MG63 (cell line): ENCODE data around the gene ALOX5. TPM values are rescaled to one million over a fixed set of nuclear protein-coding genes. Genes with fewer than 3 reads are reported as not detected.
"Not testable (repeated sequence)": the region's sequence is repeated elsewhere in the genome, so short reads cannot be mapped to it uniquely, and the experiment has no call there.

ENCODE experiments used
- DNase-seq: peaks from one replicate; pipeline ENCODE4 v3.0.0-alpha.2; 2020
- H3K27me3 ChIP-seq: fragments of 250-450 bp; sonication (Bioruptor Pico); 2 replicates; pipeline ENCODE4 v1.5.1; 2020; ENCODE audit warnings: mild to moderate bottlenecking, moderate library complexity
- H3K36me3 ChIP-seq: fragments of 250-450 bp; sonication (Bioruptor Pico); 2 replicates; pipeline ENCODE4 v1.5.1; 2020; ENCODE audit warnings: mild to moderate bottlenecking, moderate library complexity
- H3K4me3 ChIP-seq: fragments of 250-450 bp; sonication (Bioruptor Pico); 2 replicates; pipeline ENCODE4 v1.5.1; 2020; ENCODE audit warnings: mild to moderate bottlenecking, moderate library complexity
- H3K9me3 ChIP-seq: fragments of 250-450 bp; sonication (Bioruptor Pico); 2 replicates; pipeline ENCODE4 v1.5.1; 2020; ENCODE audit warnings: mild to moderate bottlenecking, moderate library complexity
- total RNA-seq: library from RNA; depleted of rRNA; stranded (reverse); fragments of >200 nt; shearing (Covaris generic); gene quantifications from 2 replicates; pipeline ENCODE4 v1.2.3, GENCODE V29; 2014; ENCODE audit warnings: low replicate concordance

The ALOX5 gene
- total RNA-seq, 1 experiment from 2014 or later: not detected

- no peak for DNase-seq
- H3K27me3 ChIP-seq: no peaks in the 10 kb centered on the region
- H3K9me3 ChIP-seq: no peaks in the 10 kb centered on the region
- no peak overlapping the region for H3K4me3 ChIP-seq
- H3K36me3 ChIP-seq: no peaks in the 10 kb centered on the region
Measured at GRCh38 chr10:45383682-45384330, 9.8 kb downstream of the ALOX5 start.

- Histone ChIP-seq H3K4me3 (no peak overlapping the region), H3K9me3 (no peaks in the 10 kb centered on the region), H3K27me3 (no peaks in the 10 kb centered on the region), H3K36me3 (no peaks in the 10 kb centered on the region)
- DNase-seq: no peak
Measured at GRCh38 chr10:45386657-45387056, 12.6 kb downstream of the ALOX5 start.

GRCh38 chr10:45387096-45387893, 13.3 kb downstream of the ALOX5 start:
- Histone ChIP-seq H3K9me3 (no peaks in the 10 kb centered on the region), H3K27me3 (no peaks in the 10 kb centered on the region), H3K36me3 (no peaks in the 10 kb centered on the region), H3K4me3 (no peak overlapping the region)
- DNase-seq: no peak

- not testable (repeated sequence) for H3K36me3 ChIP-seq, H3K9me3 ChIP-seq, H3K4me3 ChIP-seq, H3K27me3 ChIP-seq, DNase-seq
Measured at GRCh38 chr10:45389671-45390070, 15.7 kb downstream of the ALOX5 start.

GRCh38 chr10:45391636-45392035, 17.6 kb downstream of the ALOX5 start:
- H3K27me3 ChIP-seq, H3K9me3 ChIP-seq, H3K36me3 ChIP-seq, DNase-seq, H3K4me3 ChIP-seq: not testable (repeated sequence)

GRCh38 chr10:45395554-45395953, 21.5 kb downstream of the ALOX5 start:
- Histone ChIP-seq H3K9me3 (peaks cover 3% of the 10 kb centered on the region; the same call in 1 of the 2 replicates), H3K4me3 (no peak overlapping the region), H3K36me3 (no peaks in the 10 kb centered on the region), H3K27me3 (no peaks in the 10 kb centered on the region)
- DNase-seq: no peak

- Histone ChIP-seq H3K36me3 (no peaks in the 10 kb centered on the region), H3K27me3 (no peaks in the 10 kb centered on the region), H3K4me3 (no peak overlapping the region), H3K9me3 (peaks cover 3% of the 10 kb centered on the region; the same call in 1 of the 2 replicates)
- no peak for DNase-seq
Measured at GRCh38 chr10:45398595-45398994, 24.6 kb downstream of the ALOX5 start.

- no peak for DNase-seq
Measured at GRCh38 chr10:45399113-45399512, 25.1 kb downstream of the ALOX5 start.

GRCh38 chr10:45403151-45403550, 29.1 kb downstream of the ALOX5 start:
- Histone ChIP-seq H3K9me3 (no peaks in the 10 kb centered on the region), H3K36me3 (no peaks in the 10 kb centered on the region), H3K4me3 (no peak overlapping the region), H3K27me3 (no peaks in the 10 kb centered on the region)
- DNase-seq: peak; percentile 69

More at GRCh38 chr10:45399113-45399512, 25.1 kb downstream of the ALOX5 start:
- Histone ChIP-seq H3K36me3 (no peaks in the 10 kb centered on the region), H3K4me3 (no peak overlapping the region), H3K27me3 (no peaks in the 10 kb centered on the region), H3K9me3 (peaks cover 3% of the 10 kb centered on the region; the same call in 1 of the 2 replicates)

- H3K9me3 ChIP-seq: no peaks in the 10 kb centered on the region
- peak; percentile 51 for DNase-seq
- H3K4me3 ChIP-seq: no peak overlapping the region
- no peaks in the 10 kb centered on the region for H3K27me3 ChIP-seq
- H3K36me3 ChIP-seq: no peaks in the 10 kb centered on the region
Measured at GRCh38 chr10:45404087-45404769, 30.2 kb downstream of the ALOX5 start.

GRCh38 chr10:45404770-45405120, 30.7 kb downstream of the ALOX5 start:
- no peak overlapping the region for H3K4me3 ChIP-seq
- H3K9me3 ChIP-seq: no peaks in the 10 kb centered on the region
- no peaks in the 10 kb centered on the region for H3K27me3 ChIP-seq
- no peaks in the 10 kb centered on the region for H3K36me3 ChIP-seq
- no peak for DNase-seq

- no peak for DNase-seq
- no peaks in the 10 kb centered on the region for H3K27me3 ChIP-seq
- no peak overlapping the region for H3K4me3 ChIP-seq
- no peaks in the 10 kb centered on the region for H3K36me3 ChIP-seq
- no peaks in the 10 kb centered on the region for H3K9me3 ChIP-seq
Measured at GRCh38 chr10:45407542-45407941, 33.5 kb downstream of the ALOX5 start.

- no peaks in the 10 kb centered on the region for H3K9me3 ChIP-seq
- no peak overlapping the region for H3K4me3 ChIP-seq
- no peaks in the 10 kb centered on the region for H3K27me3 ChIP-seq
- DNase-seq: no peak
- no peaks in the 10 kb centered on the region for H3K36me3 ChIP-seq
Measured at GRCh38 chr10:45408421-45409319, 34.7 kb downstream of the ALOX5 start.

GRCh38 chr10:45409347-45409746, 35.3 kb downstream of the ALOX5 start:
- H3K4me3 ChIP-seq, H3K9me3 ChIP-seq, H3K27me3 ChIP-seq, DNase-seq, H3K36me3 ChIP-seq: not testable (repeated sequence)

- H3K9me3 ChIP-seq: no peaks in the 10 kb centered on the region
- H3K4me3 ChIP-seq: no peak overlapping the region
- H3K36me3 ChIP-seq: no peaks in the 10 kb centered on the region
- peak; percentile 36 for DNase-seq
- H3K27me3 ChIP-seq: no peaks in the 10 kb centered on the region
Measured at GRCh38 chr10:45409782-45410181, 35.8 kb downstream of the ALOX5 start.

- no peaks in the 10 kb centered on the region for H3K36me3 ChIP-seq
- DNase-seq: no peak
- H3K9me3 ChIP-seq: no peaks in the 10 kb centered on the region
- no peaks in the 10 kb centered on the region for H3K27me3 ChIP-seq
- H3K4me3 ChIP-seq: no peak overlapping the region
Measured at GRCh38 chr10:45410489-45410806, 36.4 kb downstream of the ALOX5 start.
